GM21423 (cell line): ENCODE data around the gene DENND5B.
A peak's percentile ranks its signal among the peaks of the same experiment; 100 is the strongest.
"Not testable (repeated sequence)": the region's sequence is repeated elsewhere in the genome, so short reads cannot be mapped to it uniquely, and the experiment has no call there.

ENCODE experiments used
- ATAC-seq: cut with Tn5 transposase; IDR thresholded peaks from one replicate; pipeline ENCODE4 v1.9.1; 2021; ENCODE audit warnings: mild to moderate bottlenecking, moderate library complexity; ENCODE audit not compliant: unreplicated experiment

The DENND5B gene

GRCh38 chr12:31560516-31560915, 30.4 kb downstream of the DENND5B start:
- ATAC-seq, result no peak

- ATAC-seq, result no peak
These were observed 32.4 kb downstream of the DENND5B start for GRCh38 chr12:31558521-31558920.

GRCh38 chr12:31557707-31558106, 33.2 kb downstream of the DENND5B start:
- ATAC-seq, result no peak

- ATAC-seq, result not testable (repeated sequence)
These were observed 35.5 kb downstream of the DENND5B start for GRCh38 chr12:31555466-31555865.

GRCh38 chr12:31550590-31550989, 40.3 kb downstream of the DENND5B start:
- ATAC-seq, result not testable (repeated sequence)

DNA sequence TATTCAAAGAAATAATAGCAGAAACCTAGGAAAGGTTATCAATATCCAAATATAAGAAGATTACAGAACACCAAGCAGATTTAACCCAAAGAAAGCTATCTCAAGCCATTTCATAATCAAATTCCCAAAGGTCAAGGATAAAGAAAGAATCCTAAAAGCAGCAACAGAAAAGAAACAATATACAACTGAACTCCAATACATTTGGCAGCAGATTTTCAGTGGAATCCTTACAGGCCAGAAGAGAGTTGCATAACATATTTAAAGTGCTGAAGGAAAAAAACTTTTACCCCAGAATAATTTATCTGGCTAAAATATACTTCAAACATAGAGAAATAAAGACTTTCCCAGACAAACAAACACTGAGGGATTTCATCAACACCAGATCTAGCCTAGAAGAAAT, 54.3 kb downstream of the DENND5B start:
- no peak for ATAC-seq

DNA sequence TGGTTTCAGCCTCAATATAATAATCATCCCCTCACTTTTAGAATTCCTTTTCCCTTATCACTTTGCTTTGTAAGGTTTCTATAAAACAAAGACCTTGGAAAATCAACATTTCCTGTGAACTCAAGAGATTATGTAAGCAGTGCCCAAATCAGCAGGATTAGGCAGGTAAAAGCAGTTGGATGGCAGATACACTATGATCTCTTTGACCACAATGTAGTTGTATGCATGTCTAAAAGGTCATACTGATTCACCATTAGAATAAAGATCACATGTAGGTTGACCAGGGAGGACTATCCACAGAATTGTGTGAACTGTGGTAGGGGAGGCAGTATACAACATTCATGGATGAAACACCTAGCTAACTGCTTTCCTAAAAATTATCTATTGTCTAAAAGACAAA, 57.5 kb downstream of the DENND5B start:
- ATAC-seq, result no peak

- ATAC-seq, result no peak
These were observed 59.0 kb downstream of the DENND5B start for GRCh38 chr12:31531893-31532292.

- ATAC-seq, result no peak
These were observed 62.8 kb downstream of the DENND5B start for GRCh38 chr12:31528095-31528494.

- no peak for ATAC-seq
These were observed 63.9 kb downstream of the DENND5B start for GRCh38 chr12:31527083-31527482.

GRCh38 chr12:31526158-31526546, 64.8 kb downstream of the DENND5B start:
- ATAC-seq, result no peak

DNA sequence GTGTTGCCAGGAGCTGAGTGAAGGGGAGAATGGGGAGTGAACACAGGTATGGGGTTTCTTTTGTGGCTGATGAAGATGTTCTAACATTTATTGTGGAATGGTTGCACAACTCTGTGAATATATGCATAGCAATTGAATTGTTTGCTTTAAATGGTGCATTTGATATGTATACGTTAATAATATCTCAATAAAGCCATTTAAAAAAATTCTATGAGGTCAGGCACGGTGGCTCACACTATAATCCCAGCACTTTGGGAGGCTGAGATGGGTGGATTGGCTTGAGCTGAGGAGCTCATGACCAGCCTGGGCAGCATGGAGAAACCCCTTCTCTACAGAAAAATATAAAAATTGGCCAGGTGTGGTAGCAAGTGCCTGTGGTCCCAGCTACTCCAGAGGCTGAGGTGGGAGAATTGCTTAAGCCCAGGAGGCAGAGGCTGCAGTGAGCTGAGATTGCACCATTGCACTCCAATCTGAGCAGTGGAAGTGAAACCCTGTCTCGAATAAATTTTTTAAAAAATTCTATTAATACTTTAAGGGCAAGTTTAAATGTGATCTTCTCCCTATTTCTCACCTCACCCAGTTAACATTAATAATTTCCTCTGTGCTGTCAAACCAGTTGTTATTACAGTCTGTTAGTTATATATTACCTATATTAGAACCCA, 65.3 kb downstream of the DENND5B start:
- ATAC-seq, result no peak

GRCh38 chr12:31524791-31525495, 66.0 kb downstream of the DENND5B start:
- ATAC-seq, result peak; percentile 76

- no peak for ATAC-seq
These were observed 67.6 kb downstream of the DENND5B start for GRCh38 chr12:31523306-31523705.

DNA sequence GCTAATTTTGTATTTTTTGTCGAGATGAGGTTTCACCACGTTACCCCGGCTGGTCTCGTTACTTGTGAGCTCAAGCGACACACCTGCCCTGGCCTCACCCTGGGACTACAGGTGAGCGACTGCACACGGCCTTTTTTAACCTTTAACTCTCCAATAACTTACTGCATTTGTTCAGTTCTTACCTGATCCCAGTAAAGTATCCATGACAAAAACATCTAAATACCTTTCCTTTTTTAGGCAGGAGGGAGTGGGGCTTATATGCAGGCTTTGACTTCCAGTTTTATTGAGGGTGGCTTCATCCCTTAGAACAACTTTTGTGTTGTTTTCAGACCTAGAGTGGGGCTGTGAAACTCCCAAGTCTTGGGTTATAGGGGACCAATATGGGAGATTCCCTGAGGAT, 68.3 kb downstream of the DENND5B start:
- ATAC-seq, result no peak

DNA sequence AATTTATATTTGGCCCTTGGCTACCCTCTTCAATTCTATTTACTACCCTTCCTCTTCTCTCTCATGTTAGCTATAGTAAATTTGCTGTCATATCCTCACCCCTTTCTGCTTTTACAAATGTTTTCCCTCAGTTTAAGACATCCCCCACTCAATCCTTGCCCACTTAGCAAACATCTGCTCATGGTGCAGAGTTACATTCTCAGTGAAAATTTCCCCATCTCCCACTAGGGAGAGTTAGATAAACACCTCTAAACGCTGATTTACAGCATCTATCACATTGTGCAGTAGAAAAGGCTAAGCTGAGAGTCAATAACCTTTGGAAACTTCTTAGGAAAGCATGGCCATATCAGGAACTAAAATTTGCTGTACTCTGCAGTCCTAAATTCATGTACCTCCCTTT, 69.0 kb downstream of the DENND5B start:
- ATAC-seq, result no peak

GRCh38 chr12:31519511-31519910, 71.4 kb downstream of the DENND5B start:
- ATAC-seq, result no peak

GRCh38 chr12:31518680-31519227, 72.2 kb downstream of the DENND5B start:
- no peak for ATAC-seq

DNA sequence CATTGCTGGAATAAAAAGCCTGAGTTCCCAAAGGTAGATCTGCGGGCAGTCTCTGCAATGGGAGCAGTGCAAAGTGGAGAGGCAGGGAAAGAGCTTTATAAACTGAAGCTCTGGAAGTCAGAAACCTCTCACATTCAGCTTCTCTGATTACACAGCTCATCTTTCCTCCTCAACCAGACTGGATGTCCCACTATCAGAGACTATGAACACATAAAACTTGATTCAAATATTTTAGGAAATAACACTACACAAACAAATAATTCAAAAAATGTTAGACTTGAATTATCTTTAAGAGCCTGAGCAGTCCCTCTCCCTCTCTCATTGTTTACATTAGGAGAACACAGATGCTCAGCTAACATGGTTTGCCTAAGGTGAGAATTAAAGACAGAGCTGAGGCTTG, 72.9 kb downstream of the DENND5B start:
- ATAC-seq, result no peak

DNA sequence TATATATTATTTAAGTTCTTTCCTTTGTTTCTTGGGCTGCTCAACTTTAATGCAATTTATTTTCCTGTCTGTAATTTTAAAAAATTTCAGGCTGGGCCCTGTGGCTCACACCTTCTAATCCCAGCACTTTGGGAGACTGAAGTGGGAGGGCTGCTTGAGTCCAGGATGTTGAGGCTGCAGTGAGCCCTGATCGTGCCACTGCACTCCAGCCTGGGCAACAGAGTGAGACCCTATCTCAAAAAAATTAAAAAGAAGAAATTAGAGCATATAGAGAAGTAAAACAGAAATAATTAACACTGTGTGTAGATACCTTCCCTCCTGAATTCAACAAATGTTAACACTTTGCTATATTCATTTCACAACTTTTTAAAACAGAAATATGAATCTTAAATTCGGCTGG, 74.2 kb downstream of the DENND5B start:
- ATAC-seq, result no peak

DNA sequence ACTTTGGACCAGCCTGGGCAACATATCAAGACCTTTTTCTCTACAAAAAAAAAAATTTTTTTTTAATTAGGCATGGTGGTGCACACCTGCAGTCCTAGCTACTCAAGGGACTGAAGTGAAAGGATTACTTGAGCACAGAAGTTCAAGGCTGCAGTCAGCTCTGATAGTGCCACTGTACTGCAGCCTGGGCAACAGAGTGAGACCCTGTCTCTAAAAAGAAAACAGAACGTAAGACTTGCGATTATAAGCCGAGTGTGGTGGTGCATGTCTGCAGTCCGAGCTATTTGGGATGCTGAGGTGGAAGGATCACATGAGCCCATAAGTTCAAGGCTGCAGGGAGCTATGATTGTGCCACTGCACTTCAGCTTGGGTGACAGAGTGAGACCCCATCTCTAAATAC, 76.0 kb downstream of the DENND5B start:
- ATAC-seq, result no peak

DNA sequence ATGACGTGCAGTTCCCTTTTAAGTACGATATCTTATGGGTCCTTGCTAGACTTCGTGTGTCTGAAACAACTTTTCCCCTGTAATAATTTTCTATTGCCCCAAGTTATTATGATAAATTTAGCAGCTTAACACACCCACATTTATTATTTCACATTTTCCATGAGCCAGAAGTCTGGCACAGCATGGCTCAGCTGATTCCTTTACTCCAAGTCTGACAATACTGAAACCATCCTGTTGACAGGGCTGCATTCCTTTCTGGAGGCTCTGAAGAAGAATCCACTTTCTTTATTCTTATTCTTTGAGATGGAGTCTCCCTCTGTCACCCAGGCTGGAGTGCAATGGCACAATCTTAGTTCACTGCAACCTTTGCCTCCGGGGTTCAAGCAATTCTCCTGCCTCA, 80.9 kb downstream of the DENND5B start:
- ATAC-seq, result no peak
